Suprapubic skin (tissue), 3 donors: Measurements from ENCODE around the gene RFPL1.
"Not testable (repeated sequence)": the region's sequence is repeated elsewhere in the genome, so short reads cannot be mapped to it uniquely, and the experiment has no call there.

ENCODE experiments used
- POLR2AphosphoS5 ChIP-seq, 3 donors: sonication (generic); formaldehyde crosslinking; IDR thresholded peaks; one replicate each; pipeline ENCODE4 v1.6.1; 2017; ENCODE audit warnings: antibody characterized with exemption in 3 of 3
- TF ChIP-seq, protein P1 (sequence below), 2 donors: fragments of 200-600 bp in 1 of 2; fragments of 450-650 bp in 1 of 2; sonication (generic) in 1 of 2; IDR thresholded peaks; one replicate each; pipeline ENCODE4 v1.5.1; 2016 to 2019; ENCODE audit warnings: antibody characterized with exemption in 2 of 2, mild to moderate bottlenecking in 1 of 2, moderate library complexity in 1 of 2

DNA sequence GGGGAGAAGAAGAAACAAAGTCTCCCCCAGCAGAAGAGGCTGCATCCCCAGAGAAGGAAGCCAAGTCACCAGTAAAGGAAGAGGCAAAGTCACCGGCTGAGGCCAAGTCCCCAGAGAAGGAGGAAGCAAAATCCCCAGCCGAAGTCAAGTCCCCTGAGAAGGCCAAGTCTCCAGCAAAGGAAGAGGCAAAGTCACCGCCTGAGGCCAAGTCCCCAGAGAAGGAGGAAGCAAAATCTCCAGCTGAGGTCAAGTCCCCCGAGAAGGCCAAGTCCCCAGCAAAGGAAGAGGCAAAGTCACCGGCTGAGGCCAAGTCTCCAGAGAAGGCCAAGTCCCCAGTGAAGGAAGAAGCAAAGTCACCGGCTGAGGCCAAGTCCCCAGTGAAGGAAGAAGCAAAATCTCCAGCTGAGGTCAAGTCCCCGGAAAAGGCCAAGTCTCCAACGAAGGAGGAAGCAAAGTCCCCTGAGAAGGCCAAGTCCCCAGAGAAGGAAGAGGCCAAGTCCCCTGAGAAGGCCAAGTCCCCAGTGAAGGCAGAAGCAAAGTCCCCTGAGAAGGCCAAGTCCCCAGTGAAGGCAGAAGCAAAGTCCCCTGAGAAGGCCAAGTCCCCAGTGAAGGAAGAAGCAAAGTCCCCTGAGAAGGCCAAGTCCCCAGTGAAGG, 50.9 kb downstream of the RFPL1 start:
- TF ChIP-seq, protein P1, sequence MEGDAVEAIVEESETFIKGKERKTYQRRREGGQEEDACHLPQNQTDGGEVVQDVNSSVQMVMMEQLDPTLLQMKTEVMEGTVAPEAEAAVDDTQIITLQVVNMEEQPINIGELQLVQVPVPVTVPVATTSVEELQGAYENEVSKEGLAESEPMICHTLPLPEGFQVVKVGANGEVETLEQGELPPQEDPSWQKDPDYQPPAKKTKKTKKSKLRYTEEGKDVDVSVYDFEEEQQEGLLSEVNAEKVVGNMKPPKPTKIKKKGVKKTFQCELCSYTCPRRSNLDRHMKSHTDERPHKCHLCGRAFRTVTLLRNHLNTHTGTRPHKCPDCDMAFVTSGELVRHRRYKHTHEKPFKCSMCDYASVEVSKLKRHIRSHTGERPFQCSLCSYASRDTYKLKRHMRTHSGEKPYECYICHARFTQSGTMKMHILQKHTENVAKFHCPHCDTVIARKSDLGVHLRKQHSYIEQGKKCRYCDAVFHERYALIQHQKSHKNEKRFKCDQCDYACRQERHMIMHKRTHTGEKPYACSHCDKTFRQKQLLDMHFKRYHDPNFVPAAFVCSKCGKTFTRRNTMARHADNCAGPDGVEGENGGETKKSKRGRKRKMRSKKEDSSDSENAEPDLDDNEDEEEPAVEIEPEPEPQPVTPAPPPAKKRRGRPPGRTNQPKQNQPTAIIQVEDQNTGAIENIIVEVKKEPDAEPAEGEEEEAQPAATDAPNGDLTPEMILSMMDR (IDR thresholded peaks at IDR 0.05), result not testable (repeated sequence)
- TF ChIP-seq POLR2AphosphoS5 (IDR thresholded peaks at IDR 0.05), result not testable (repeated sequence)
